A549 (cell line): Measurements from ENCODE around the gene KDM1B.

ENCODE experiments used
- CEBPB ChIP-seq, 2 experiments: fragments of >200 bp in 1 of 2; sonication (Bioruptor Twin) in 1 of 2; formaldehyde crosslinking in 1 of 2; IDR thresholded peaks; 2 replicates each; pipeline ENCODE4 v1.6.1; 2012 to 2016
- EP300 ChIP-seq, 2 experiments: fragments of >200 bp; sonication (Bioruptor Twin); formaldehyde crosslinking; IDR thresholded peaks; 2 replicates in 1 of 2; 3 replicates in 1 of 2; pipeline ENCODE4 v1.6.1; 2016 to 2017
- FOSL2 ChIP-seq, 2 experiments: fragments of 450-650 bp in 1 of 2; fragments of >200 bp in 1 of 2; sonication (Bioruptor Twin) in 1 of 2; formaldehyde crosslinking; IDR thresholded peaks; 2 replicates each; pipeline versions ENCODE4 v1.5.0 to v1.6.1; 2016 to 2020; ENCODE audit warnings: mild to moderate bottlenecking in 1 of 2, moderate library complexity in 1 of 2
- MAFK ChIP-seq: fragments of 450-650 bp; IDR thresholded peaks from 2 replicates; pipeline ENCODE4 v1.6.1; 2014; ENCODE audit not compliant: partially characterized antibody
- NR3C1 ChIP-seq: fragments of >200 bp; sonication (Bioruptor Twin); formaldehyde crosslinking; IDR thresholded peaks from 3 replicates; pipeline ENCODE4 v1.6.1; 2017
- POLR2A ChIP-seq: IDR thresholded peaks from 2 replicates; pipeline ENCODE4 v1.6.1; 2012; ENCODE audit warnings: mild to moderate bottlenecking, low read length
- RAD21 ChIP-seq, 2 experiments: fragments of >200 bp in 1 of 2; sonication (Bioruptor Twin) in 1 of 2; formaldehyde crosslinking in 1 of 2; IDR thresholded peaks in 1 of 2; conservative IDR thresholded peaks in 1 of 2; 2 replicates in 1 of 2; 3 replicates in 1 of 2; pipeline ENCODE4 v1.6.1; 2012 to 2018; ENCODE audit warnings: inconsistent platforms in 1 of 2
- RCOR1 ChIP-seq: fragments of 150-350 bp; IDR thresholded peaks from 2 replicates; pipeline ENCODE4 v1.6.1; 2014; ENCODE audit warnings: antibody characterized with exemption, low read length, low read depth
- REST ChIP-seq: fragments of 200-600 bp; sonication (generic); IDR thresholded peaks from 2 replicates; pipeline ENCODE4 v1.6.1; 2016; ENCODE audit warnings: antibody characterized with exemption, mild to moderate bottlenecking, moderate library complexity
- TP53 ChIP-seq: fragments of 250-450 bp; sonication (Bioruptor Pico); IDR thresholded peaks from 2 replicates; pipeline ENCODE4 v1.5.0; 2021; ENCODE audit warnings: mild to moderate bottlenecking, moderate library complexity
- USF2 ChIP-seq: fragments of 450-650 bp; IDR thresholded peaks from 2 replicates; pipeline ENCODE4 v1.6.1; 2014; ENCODE audit warnings: antibody characterized with exemption
- ZNF302 ChIP-seq: fragments of 250-450 bp; sonication (Bioruptor Pico); IDR thresholded peaks from 2 replicates; pipeline ENCODE4 v1.9.0; 2021; ENCODE audit warnings: inconsistent platforms, mild to moderate bottlenecking, moderate library complexity
- ZSCAN20 ChIP-seq: fragments of 250-450 bp; sonication (Bioruptor Pico); IDR thresholded peaks from 2 replicates; pipeline ENCODE4 v1.8.0; 2022; ENCODE audit warnings: mild to moderate bottlenecking, moderate library complexity
- TF ChIP-seq, protein P1 (sequence below): fragments of >200 bp; sonication (Bioruptor Twin); formaldehyde crosslinking; IDR thresholded peaks from 3 replicates; pipeline ENCODE4 v1.5.1; 2016

- TF ChIP-seq, protein P1, sequence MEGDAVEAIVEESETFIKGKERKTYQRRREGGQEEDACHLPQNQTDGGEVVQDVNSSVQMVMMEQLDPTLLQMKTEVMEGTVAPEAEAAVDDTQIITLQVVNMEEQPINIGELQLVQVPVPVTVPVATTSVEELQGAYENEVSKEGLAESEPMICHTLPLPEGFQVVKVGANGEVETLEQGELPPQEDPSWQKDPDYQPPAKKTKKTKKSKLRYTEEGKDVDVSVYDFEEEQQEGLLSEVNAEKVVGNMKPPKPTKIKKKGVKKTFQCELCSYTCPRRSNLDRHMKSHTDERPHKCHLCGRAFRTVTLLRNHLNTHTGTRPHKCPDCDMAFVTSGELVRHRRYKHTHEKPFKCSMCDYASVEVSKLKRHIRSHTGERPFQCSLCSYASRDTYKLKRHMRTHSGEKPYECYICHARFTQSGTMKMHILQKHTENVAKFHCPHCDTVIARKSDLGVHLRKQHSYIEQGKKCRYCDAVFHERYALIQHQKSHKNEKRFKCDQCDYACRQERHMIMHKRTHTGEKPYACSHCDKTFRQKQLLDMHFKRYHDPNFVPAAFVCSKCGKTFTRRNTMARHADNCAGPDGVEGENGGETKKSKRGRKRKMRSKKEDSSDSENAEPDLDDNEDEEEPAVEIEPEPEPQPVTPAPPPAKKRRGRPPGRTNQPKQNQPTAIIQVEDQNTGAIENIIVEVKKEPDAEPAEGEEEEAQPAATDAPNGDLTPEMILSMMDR: no peak
- no peak for TF ChIP-seq POLR2A
- TF ChIP-seq REST: no peak
- no peak for TF ChIP-seq RCOR1
- TF ChIP-seq FOSL2 (IDR thresholded peaks at IDR 0.05): no peak
- no peak for TF ChIP-seq FOSL2 (CRISPR knock-in tag; IDR thresholded peaks at IDR 0.05)
- TF ChIP-seq NR3C1: no peak
- TF ChIP-seq USF2: no peak
- no peak for TF ChIP-seq EP300 (IDR thresholded peaks at IDR 0.05)
- TF ChIP-seq MAFK: no peak
- no peak for TF ChIP-seq ZSCAN20 (CRISPR knock-in tag)
- TF ChIP-seq ZNF302 (CRISPR knock-in tag): no peak
- TF ChIP-seq RAD21 (conservative IDR thresholded peaks at IDR 0.05 in 1 of 2, IDR thresholded peaks at IDR 0.05 in 1 of 2): no peak
- no peak for TF ChIP-seq CEBPB (IDR thresholded peaks at IDR 0.05)
- TF ChIP-seq TP53 (CRISPR knock-in tag): no peak
These were observed 99.6 kb downstream of the KDM1B start for GRCh38 chr6:18254793-18255192.
